CD4-positive, alpha-beta T cell treated with Interleukin-17A for 4 hours (primary cell): ENCODE results near the gene FLNC.

Source experiments
- DNase-seq: peaks from one replicate; pipeline ENCODE4 v3.0.0-alpha.2; 2020; ENCODE audit warnings: mixed read lengths

FLNC gene

DNA sequence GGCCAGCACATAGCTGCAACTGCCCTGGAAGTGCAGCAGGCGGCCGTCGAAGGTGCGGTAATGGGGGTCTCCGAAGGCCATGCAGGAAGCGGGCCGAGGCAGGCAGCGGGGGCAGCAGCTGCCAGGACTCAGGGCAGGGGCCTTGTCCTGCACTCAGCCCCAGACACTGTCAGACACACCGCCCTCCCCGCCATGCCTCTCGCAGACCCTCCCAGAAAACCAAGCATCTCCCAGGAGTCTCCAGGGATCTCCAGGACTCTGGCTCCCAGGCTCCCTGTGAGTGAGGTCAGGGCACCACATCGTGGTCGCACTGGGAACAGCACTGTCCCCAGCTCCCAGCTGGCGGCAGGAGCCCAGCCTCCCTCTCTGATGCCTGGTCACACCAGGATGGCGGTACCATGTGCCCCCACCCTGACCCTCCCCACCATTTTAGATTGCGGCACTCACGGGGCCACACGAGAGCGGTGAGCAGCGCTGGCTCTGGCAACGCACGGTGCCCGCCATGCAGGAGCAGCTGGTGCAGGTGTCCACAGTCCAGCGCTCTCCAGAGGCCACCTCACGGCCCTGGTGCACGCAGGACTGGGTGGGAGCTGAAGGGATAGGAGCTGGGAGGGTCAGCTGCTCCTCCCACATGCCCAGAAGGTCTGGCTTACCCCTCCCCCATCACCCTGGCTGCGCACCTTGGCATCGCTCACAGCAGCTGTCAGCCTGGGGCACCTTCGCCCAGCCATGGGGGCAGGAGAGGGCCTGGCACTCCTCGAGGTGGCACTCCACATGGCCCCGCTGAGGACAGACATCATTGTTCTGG, 49.9 kb downstream of the FLNC start:
- DNase-seq: no peak

- no peak for DNase-seq
Observed at GRCh38 chr7:128880791-128881457, 50.7 kb downstream of the FLNC start.

DNA sequence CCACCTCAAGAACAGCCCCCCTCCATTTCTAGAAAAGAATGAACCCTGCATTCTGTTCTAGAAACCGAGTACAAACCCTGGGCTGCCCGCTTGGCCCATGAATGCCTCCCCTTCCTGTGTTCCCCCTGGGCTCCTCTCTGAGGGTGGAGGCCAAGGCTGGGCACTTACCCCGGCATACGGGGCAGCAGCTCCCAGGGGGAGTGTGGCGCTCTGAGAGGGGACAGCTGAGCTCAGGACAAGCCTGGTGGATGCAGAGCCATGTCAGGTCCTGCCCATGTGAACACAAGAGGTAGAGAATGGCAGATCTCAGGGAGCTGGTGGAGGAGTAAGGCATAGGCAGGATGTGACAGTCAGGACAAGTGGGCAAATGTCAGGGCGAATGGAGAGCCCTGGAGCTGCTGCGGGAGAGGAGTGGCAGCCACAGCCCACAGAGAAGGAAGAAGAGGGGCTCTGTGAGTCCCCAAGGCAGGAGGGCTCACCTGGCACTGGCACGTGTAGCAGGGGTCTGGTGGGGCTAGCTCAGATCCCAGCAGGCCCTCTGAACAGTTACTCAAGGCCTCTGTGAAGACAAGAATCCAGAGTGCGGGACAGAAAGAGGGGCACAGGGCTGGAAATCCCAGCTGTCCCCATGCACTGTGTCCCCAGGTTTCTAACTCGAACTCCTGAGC, 51.4 kb downstream of the FLNC start:
- DNase-seq: no peak

DNA sequence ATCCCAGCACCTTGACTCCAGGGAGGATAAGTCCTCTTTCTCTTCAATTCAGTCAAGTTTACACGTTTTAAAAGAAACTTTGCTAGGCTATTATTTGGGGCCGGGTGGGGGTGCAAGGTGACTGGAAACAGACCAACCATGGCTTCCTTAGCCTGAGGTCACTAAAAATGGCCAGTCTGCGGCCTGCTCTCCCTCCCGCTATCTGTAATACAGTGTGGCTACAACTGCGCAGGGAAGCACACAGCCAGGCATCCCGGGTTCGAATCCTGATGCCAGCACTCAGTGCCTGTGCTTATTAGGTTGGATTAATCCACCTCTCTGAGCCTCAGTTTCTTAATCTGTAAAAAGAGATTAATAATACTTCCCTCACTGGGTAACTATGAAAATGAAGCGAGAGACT, 51.9 kb downstream of the FLNC start:
- no peak for DNase-seq

GRCh38 chr7:128883622-128884448, 53.6 kb downstream of the FLNC start:
- peak; percentile 91 for DNase-seq

- no peak for DNase-seq
Observed at GRCh38 chr7:128884561-128885369, 54.6 kb downstream of the FLNC start.

DNA sequence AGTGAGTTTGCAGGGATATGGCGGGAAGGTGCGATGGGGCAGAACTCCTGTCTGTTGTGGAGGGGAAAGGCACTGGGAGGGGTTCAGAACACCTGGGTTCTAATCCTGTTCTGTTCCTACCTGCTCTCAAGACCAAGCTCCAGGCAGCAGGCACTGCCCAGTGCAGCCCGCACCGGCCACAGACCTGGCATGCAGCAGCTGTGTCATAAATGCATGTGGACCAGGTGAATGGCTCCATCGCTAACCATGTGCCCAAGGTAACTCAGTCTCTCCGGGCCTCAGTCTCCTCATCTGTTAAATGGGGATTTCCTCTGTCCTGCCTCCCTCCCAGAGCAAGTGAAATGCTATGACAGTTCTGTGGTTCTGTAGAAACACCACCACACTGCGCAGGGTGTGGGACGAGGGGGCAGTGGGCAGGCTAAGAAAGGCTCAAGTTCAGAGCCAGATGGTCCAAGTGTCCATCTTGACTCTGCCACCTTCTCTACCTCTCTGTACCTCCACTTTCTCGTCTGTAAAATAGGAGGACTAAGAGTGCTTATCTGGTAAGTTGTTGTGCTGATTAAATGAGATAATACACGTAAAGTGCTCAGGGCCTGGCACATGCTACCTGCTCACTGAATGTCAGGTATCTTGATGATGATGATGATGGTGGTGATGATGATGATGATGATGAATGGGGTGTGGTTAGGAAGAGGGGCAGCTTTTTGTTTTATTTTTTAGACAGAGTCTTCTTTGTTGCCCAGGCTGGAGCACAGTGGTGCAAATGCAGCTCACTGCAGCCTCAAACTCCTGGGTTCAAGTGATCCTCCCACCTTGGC, 55.4 kb downstream of the FLNC start:
- DNase-seq: no peak

DNA sequence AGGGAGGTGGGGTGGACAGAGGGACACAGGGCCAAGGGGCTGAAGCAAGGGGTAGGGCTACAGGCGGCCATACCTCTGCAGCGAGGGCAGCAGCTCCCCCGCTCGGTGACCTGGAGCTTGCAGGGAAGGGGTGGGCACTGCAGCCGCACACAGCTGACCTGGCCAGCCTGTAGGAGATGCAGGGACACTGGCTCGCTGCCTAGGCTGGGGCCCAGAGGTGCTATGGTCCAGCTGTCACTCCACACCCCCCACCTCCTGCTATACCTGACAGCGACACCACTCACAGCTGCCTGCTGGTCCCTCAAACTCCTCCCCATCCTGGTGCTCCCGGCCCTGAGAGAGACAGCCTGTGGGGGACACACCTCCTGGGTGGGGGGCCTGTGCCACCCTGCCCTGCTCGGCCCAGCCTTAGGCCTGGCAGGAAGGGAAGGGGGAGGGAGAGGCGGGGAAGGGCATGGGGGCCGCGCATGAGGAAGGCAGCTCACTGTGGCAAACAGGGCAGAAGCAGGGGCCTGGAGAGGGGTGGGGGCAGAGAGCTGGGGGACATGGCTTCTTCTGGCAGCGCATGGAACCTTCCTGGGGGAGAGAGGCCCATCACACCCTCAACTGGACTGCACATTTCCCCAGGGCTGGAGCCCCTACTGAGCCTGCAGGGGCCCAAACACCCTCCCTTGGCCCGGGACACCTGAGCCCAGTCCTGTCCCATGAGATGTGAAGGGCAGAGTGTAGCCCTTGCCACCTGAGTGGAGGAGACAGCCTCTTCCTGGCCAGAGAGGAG, 56.4 kb downstream of the FLNC start:
- no peak for DNase-seq

- no peak for DNase-seq
Observed at GRCh38 chr7:128887169-128888038, 57.2 kb downstream of the FLNC start.

- no peak for DNase-seq
Observed at GRCh38 chr7:128888039-128888755, 58.0 kb downstream of the FLNC start.

GRCh38 chr7:128888756-128889095, 58.5 kb downstream of the FLNC start:
- no peak for DNase-seq

DNA sequence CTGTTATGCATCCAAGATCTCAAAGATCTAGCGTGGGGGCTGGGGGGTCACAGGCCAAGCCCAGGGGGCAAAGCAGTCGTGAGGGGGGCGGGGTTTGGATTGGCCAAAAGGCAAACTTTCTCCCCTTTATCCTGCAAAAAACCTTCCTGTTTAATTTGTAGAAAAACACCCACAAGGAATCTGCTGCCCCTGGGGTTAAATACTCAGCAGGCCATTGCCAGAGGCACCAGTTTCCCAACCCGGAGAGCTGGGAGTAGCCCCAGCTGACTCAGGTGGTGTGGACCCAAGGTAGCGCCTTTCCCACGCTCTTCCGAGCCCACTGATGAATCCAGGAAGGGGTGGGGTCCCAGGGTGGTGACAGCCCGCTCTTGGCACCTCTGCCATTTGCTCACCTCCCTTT, 58.9 kb downstream of the FLNC start:
- no peak for DNase-seq

GRCh38 chr7:128890306-128891109, 60.3 kb downstream of the FLNC start:
- DNase-seq: no peak

GRCh38 chr7:128891110-128891941, 61.1 kb downstream of the FLNC start:
- DNase-seq: peak; percentile 21

DNA sequence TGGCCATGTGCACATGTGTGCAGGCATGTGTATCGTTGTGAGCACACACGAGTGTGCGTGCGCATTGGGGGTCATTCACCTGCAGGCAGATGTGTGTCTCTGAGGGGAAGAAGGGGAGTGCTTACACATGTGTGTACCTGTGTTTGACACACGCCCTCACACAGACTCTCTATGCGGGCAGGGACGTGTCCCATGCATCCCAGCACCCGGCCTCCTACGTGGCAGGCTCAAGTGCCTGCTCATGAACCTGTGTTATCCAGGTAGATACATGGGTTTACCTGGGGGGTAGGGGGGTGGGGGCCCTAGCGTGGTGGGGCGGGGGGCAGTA, 61.7 kb downstream of the FLNC start:
- DNase-seq: no peak

DNA sequence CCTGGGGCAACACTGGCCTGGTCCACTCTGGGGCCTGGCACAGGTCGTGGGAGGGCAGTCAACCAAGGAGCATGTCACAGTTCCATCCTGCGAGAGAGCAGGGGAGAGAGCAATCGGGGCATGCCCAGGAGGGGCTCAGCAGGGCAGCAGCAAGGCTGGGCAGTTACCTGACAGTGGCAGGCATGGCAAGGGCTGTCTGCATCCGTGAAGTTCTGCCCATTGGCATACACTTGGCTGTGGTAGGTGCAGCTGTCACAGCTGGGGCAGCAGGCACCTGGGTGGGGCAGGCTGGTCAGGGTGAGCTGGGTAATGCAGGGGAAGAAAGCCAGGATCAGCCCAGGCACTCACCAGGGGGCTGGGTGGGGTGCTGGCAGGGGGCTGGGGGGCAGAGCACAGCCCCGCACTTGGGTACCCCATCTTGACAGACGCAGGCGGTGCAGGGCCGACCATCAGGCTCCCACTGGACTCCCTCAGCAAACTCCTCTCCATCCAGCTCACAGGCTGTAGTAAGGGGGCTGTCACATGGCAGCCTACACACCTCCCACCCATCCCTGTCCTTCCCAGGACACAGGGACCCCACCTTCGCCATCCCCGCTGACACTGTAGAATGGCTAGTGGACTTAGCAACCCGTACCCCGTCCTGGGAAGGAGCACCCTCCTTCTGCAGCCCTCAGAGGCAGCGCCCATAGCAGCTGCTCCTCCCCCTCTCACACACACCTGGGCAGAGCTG, 62.5 kb downstream of the FLNC start:
- no peak for DNase-seq
